HG02884 (cell line): ENCODE measurements around the gene VGLL2.

Experiments used
- ATAC-seq: cut with Tn5 transposase; IDR thresholded peaks from one replicate; pipeline ENCODE4 v1.9.1; 2021; ENCODE audit warnings: mild to moderate bottlenecking, moderate library complexity; ENCODE audit not compliant: unreplicated experiment

The VGLL2 gene

GRCh38 chr6:117268924-117269323, 3.6 kb downstream of the VGLL2 start:
- no peak for ATAC-seq

DNA sequence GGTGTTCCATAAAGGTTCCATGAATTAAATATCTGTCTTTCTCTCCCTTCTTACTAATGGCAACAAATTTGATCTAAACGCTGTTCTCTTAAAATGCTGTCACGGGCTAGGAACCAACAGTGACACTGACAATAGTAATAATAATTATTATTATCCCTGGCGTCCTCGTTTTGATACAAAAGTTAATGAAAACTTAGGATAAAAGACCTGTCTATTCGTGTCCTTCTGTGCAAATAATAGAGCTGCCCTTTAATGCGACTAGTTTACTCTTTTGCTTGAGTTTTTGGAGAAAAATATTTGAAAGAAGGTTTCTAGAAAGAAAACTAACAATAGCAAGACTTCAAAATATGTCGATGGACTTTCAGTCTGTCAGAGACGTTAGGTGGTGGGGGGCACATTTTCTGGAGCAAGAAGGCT, 4.3 kb downstream of the VGLL2 start:
- no peak for ATAC-seq

DNA sequence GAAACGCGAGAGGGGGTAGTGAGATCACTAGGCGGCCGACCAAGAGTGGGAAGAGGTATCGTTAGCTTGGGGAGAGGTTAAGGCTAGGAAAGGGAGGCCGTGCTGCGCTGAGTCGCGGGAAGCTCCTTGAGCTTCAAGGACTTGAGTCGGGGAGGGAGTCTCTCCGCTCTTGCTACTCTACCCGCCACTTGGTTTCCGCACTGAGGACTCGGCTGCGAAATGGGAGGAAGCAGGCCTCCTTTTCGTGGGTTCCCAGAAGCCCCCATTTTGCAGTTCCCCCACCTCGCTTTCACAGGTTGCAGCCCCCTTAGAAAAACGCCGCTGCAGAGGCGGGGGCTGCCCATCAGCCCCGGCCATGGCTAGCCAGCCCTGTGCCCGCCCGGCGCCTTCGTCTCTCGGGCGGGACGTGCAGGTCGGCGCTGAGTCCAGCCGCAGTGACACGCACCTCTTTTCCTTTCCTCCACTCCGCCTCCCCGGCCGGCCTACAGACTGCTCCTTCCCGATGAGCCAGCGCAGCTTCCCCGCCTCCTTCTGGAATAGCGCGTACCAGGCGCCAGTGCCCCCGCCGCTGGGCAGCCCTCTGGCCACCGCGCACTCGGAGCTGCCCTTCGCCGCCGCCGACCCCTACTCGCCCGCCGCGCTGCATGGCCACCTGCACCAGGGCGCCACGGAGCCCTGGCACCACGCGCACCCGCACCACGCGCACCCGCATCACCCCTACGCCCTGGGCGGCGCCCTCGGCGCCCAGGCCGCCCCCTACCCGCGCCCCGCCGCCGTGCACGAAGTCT, 4.9 kb downstream of the VGLL2 start:
- no peak for ATAC-seq

GRCh38 chr6:117270843-117271507, 5.6 kb downstream of the VGLL2 start:
- ATAC-seq = no peak

DNA sequence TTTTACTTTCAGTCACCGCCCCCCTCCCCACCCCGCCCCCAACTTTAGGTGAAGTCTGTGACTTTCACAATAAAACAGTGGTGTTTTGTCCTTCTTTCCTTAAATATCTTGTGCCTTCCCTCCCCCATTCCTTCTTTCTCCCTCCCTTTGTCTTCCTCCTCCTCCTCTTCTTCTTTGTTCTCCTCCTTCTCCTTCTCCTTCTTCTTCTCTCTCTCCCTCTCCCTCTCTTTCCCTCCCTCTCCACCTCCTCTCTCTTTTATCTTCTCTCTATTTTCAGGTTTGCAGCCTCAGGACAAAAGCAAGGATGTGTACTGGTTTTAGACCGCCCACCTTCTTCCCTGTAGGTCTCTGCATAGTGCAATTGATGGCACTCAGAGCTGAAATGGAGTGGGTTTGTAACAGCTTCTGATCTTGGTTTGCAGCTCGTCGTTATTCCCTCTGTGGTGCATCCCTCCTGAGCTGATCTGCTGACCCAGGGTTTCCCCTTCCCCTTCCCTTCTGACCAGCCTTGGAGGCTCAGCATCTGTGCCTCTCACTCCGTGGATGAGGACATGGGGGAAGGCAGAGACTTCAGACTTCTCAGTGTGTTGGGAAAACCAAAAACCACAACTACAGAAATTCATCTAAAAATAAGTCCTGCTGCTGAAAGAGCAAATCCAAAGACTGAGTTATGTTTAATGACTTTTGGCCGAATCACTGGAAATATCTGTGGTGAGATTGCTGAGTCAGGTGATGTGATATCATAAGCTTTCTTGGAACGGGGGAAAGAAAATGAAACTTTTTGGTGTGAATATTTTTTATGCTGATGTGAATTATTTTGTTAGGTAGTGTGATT, 6.9 kb downstream of the VGLL2 start:
- ATAC-seq = no peak

- no peak for ATAC-seq
Measured at GRCh38 chr6:117272891-117273290, 7.5 kb downstream of the VGLL2 start.

DNA sequence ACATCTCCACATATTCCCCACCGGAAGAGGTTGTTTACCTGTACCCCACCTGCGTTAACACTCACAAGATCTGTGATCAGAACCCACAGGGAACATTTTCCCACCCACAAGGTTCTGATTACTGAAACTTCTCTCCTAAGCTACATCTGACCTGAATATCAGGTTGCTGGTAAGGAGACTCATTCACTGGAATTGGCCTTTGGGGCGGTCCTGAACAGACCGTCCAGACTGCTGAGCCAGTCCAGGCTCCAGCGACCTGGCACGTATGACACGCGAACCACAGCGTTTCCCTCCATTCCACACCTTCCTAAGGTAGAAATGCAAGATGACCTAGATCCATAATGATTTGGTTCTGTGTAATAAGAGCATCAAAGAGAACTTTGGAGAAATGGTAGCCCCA, 9.8 kb downstream of the VGLL2 start:
- ATAC-seq = no peak

DNA sequence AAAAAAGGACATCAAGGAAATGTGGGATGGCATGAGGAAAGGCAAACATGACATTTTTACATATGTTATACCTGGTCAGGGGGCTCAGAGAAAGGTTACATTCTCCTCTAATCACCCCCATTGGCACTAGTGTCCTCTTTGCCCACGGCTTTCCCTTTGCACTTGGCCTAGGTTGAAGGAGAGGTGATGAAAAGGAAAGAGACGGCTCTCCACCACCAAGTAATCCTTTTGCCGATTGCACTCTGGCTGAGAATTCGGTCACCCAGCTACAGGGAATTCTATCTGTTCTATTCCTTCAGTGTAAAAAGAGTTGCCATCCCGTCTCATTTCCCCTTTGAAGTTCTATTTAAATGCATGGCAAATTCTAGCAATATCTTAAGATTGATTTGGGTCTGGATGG, 10.4 kb downstream of the VGLL2 start:
- no peak for ATAC-seq

GRCh38 chr6:117276778-117277316, 11.5 kb downstream of the VGLL2 start:
- no peak for ATAC-seq

DNA sequence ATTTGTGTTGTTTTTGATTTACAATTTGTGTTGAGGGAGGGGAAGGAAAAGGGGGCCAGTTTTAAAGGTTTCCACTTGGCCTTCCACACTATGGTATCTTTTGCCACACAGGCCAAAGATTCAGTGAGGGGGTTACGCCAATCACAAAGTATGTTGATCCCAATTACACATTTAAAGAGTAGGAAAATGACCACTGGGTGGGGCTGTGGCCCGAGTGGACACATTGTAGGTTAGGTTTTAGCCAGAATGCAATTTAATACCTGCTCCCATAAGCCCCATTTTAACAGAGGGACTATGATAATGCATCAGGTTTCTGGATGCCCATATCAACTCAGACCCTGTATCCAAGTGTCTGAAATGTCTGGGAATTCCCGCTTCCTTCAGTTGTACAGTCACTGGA, 15.6 kb downstream of the VGLL2 start:
- ATAC-seq = no peak

DNA sequence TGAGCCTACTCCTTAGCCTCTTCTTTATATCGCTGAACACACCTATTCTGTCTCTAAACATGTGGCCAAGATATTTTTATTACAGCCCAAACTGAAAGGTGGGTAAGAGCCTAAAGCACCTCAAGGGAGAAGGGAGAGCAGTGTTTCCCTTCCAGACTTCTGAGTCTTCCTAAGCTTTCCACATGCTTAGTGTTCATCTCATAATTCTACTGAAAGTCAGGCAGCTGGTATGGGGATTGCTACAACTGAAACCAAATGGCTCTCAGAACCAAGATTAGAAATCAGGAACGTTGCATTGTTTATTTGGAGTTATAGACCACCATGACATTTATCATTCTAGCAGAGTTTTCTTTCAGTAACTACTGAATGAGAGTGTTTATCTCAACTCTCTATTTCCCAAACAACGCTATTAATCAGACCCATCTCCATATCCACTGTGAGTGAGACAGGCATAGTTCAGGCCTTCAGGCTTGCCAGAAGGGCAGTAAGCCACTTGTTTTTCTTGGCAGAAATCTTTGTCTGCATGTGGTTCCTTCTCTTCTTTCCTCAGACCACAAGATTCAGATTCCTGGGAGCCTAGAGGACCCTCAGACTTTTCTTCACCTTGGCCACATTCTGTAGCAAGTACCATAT, 22.8 kb downstream of the VGLL2 start:
- ATAC-seq = no peak

DNA sequence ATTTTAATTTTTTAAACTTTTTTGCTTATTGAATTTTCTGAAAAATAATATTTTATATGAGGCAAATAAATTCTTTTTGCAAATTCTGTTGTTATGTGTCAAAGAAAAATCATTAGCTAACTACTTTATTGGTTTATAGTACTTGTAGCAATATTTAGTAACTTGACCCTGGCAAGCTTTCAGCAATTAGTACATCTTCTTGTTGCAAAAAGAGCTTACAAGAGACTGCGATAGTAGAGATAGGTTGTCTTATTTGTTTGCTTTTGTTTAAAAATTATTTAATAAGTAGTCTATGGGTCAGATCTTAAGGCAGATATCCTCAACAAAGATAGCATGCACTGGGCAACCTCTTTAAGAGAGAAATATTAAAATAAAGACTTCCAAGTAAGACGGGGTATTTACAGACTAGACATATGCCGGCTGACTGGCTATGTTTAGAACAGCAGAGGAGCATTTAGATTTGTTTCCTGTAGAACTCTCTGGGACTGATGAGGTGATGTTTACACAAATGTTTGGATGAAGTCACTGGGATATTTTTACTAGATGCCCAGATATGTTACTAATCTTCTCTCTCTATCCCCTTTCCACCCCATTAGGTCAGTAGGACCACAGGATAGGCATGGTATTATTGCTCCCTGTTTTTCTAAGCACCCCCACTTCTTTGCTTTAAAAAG, 25.0 kb downstream of the VGLL2 start:
- ATAC-seq = no peak

GRCh38 chr6:117298941-117299340, 33.6 kb downstream of the VGLL2 start:
- no peak for ATAC-seq

DNA sequence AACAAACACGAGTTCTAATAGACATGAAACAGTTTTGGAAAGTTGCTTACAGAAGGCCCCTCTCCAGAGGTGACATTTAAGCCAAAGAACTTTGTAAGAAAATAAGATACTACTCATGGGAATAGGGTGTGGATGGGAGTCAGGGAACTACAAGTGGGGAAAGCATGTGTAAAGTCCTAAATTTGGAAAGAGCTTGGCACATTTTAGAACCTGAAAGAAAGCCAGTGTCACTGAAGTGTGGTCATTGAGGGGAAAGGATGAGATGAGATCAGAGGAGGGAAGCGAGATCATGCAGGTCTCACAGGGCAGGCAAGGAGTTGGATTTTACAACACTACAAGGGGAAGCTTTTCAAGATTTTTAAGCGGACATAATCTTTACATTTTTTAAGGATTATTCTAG, 38.0 kb downstream of the VGLL2 start:
- ATAC-seq = no peak

DNA sequence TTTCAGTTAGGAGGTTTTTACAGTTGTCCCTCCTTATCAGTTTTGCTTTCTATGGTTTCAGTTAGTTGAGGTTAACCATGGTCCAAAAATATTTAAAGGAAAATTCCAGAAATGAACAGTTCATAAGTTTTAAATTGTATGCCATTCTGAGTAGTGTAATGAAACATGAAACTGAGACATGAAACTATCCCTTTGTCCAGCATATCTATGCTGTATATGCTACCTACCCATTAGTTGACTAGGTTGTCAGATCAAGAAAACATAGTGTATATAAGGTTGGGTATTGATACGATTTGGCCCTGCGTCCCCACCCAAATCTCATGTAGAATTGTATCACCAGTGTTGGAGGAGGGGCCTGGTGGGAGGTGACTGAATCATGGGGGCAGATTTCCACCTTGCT, 39.1 kb downstream of the VGLL2 start:
- peak; percentile 64 for ATAC-seq

DNA sequence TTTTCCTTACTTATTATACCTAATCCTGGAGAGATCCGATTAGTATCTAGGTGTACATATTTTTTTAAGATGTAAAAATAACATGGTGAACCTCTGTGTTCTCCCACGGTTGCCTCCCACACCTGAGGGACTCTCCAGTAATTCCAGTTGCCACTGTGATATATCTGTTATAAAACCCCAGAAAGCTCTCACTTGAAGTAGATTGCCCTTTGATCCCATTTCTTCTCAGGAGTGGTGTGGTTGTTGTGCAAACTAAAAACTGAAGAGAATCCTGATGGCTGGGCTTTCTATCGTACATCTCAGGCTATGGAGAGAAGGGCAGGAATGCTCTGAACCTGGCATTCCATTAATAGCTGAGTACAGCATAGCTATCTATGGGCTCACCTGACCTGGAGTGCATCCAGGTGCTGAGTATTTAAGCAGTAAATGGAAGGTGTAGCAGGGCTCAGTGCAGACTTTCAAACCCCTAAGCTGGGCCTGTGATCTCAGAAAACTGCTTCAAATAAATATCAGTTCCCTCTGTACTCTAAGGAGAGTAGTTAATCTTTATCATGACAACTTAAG, 41.0 kb downstream of the VGLL2 start:
- ATAC-seq = no peak

DNA sequence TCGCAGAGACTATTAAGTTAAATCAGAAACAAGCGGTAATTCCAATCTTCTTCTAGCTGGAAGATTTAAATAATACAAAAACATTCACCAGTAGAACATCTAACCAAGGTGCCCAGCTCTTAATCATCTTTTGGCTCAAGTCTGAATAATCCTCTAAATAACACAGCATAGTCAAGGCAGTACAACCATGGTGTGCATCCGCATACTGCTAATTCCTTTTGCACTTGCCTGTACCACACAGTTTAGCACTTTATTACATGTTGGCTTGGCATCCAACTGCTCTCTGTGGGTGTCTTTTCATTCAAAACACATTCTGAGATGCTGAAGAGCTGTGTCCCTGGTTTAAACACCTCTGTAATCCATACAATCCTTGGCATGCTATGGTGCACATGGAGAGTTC, 42.3 kb downstream of the VGLL2 start:
- ATAC-seq = no peak

- ATAC-seq = no peak
Measured at GRCh38 chr6:117309069-117309468, 43.7 kb downstream of the VGLL2 start.

DNA sequence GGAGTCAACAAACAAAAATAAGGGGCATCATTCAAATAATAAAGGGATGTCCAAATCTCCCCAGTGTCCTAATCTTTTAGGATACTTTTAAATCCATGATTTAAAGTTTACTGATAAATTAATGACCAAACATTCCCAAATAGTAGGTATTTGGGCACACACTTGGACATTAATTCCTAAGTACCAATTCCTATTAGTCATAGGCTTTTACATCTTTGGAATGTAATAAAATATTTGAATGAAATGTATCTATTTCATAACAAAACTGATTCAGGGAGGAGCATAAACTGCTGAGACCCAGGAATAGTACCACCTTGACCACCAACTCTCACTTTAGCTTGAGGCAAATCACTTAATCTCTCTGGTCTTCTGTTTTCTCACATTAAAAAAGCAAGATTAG, 44.3 kb downstream of the VGLL2 start:
- ATAC-seq = no peak

DNA sequence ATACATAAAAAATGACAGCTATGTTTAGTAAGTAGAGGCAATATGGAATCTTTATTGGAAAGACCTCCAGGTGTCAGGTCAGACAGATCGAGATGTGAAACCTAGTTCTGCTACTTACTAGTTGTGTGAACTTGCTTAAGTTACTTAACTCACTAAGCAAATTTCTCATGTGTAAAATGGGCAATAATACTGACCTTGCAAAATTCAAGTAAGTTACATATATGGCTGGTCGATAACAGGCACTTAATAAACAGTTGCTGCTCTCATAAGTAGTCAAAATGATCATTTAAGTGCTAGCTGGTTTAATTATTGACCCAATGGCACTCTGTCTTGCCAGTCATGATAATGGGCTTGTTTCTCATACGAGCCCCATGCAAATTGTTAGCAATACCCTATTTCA, 46.0 kb downstream of the VGLL2 start:
- no peak for ATAC-seq
